ENCODE results near the gene RUNX2.

RUNX2 gene

DNA sequence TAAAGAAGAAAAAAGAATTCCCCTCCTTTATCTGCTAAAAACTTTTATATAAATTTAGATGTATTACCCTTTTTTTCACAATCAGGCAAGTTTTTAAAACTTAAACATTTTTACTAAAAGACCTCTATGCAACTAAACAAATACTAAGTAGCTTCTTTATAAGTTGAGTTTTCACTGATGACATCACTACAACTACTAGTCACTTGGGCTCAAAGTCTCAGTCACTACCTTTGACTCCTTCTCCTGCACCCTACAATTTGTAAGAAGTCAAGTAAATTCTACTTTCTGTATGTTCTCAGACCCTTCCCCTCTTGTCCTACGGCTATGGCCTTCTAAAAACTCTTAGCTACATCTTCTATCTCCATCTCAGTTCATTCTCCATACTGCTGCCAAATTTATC lies 38.4 kb downstream of the RUNX2 start:
- TF ChIP-seq, protein P1, sequence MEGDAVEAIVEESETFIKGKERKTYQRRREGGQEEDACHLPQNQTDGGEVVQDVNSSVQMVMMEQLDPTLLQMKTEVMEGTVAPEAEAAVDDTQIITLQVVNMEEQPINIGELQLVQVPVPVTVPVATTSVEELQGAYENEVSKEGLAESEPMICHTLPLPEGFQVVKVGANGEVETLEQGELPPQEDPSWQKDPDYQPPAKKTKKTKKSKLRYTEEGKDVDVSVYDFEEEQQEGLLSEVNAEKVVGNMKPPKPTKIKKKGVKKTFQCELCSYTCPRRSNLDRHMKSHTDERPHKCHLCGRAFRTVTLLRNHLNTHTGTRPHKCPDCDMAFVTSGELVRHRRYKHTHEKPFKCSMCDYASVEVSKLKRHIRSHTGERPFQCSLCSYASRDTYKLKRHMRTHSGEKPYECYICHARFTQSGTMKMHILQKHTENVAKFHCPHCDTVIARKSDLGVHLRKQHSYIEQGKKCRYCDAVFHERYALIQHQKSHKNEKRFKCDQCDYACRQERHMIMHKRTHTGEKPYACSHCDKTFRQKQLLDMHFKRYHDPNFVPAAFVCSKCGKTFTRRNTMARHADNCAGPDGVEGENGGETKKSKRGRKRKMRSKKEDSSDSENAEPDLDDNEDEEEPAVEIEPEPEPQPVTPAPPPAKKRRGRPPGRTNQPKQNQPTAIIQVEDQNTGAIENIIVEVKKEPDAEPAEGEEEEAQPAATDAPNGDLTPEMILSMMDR (IDR thresholded peaks at IDR 0.05; ENCODE audit: poor library complexity, severe bottlenecking): no peak
- Histone ChIP-seq H3K4me3 (ENCODE audit: severe bottlenecking) (no peak overlapping the region), H3K36me3 (ENCODE audit: low read depth) (0 out of 2 replicates have a peak, but pooled peaks cover 6% of the 10 kb centered on the region), H3K9me3 (ENCODE audit: severe bottlenecking) (no peaks in the 10 kb centered on the region), H3K4me1 (ENCODE audit: insufficient read depth, poor library complexity, severe bottlenecking) (no peaks in the 10 kb centered on the region), H3K27me3 (ENCODE audit: insufficient read depth, poor library complexity, severe bottlenecking) (no peaks in the 10 kb centered on the region), H3K27ac (ENCODE audit: poor library complexity, severe bottlenecking) (no peak overlapping the region)
- DNase-seq (ENCODE audit: low spot score): no peak
- ATAC-seq (ENCODE audit: low read depth): no peak

DNA sequence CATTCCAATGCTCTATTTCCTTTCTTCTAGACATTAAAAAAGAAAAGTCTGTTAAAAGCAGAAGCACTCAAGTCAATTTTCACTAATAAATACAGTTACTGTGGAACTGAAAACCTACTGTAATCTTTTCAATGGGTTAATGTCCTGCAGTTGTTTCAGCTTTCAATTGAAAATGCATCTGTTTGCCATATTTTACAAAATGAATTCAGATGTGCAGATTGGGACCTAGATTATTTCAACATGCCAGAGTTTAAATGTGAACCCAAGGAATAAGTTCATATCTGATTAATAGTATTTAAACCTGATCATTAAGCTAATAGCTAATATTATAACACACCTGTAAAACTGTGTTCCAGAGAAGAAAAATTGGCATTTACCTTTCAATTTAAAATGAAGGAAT lies 39.9 kb downstream of the RUNX2 start:
- Histone ChIP-seq H3K9me3 (ENCODE audit: severe bottlenecking) (no peaks in the 10 kb centered on the region), H3K4me3 (ENCODE audit: severe bottlenecking) (no peak overlapping the region), H3K36me3 (ENCODE audit: low read depth) (0 out of 2 replicates have a peak, but pooled peaks cover 6% of the 10 kb centered on the region), H3K27me3 (ENCODE audit: insufficient read depth, poor library complexity, severe bottlenecking) (no peaks in the 10 kb centered on the region), H3K4me1 (ENCODE audit: insufficient read depth, poor library complexity, severe bottlenecking) (no peaks in the 10 kb centered on the region), H3K27ac (ENCODE audit: poor library complexity, severe bottlenecking) (no peak overlapping the region)
- DNase-seq (ENCODE audit: low spot score) (no peak), ATAC-seq (ENCODE audit: low read depth) (no peak)
- TF ChIP-seq, protein P1 (IDR thresholded peaks at IDR 0.05; ENCODE audit: poor library complexity, severe bottlenecking): no peak

DNA sequence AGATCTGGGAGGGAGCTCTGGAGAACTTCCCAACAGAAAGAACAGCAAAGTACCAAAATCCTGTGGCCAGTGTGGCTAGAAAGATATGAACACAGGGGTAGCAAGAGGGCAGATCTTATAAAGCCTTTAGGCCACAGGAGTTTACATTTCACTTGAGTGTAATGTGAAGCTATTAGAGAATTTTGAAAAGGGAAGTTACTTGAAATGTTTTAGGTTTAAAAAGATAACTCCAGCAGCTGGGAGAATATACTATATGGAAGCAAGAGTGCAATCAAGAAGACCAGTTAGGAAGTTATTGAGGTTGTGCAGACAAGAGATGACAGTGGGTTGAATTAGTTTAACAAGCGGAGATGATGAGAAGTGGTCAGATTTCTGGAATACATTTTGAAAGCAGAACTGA lies 41.7 kb downstream of the RUNX2 start:
- no peaks in the 10 kb centered on the region for H3K27me3 ChIP-seq (ENCODE audit: insufficient read depth, poor library complexity, severe bottlenecking)
- H3K4me1 ChIP-seq (ENCODE audit: insufficient read depth, poor library complexity, severe bottlenecking): no peaks in the 10 kb centered on the region
- H3K27ac ChIP-seq (ENCODE audit: poor library complexity, severe bottlenecking): no peak overlapping the region
- TF ChIP-seq, protein P1 (IDR thresholded peaks at IDR 0.05; ENCODE audit: poor library complexity, severe bottlenecking): no peak
- no peaks in the 10 kb centered on the region for H3K36me3 ChIP-seq (ENCODE audit: low read depth)
- no peaks in the 10 kb centered on the region for H3K9me3 ChIP-seq (ENCODE audit: severe bottlenecking)
- H3K4me3 ChIP-seq (ENCODE audit: severe bottlenecking): no peak overlapping the region
- DNase-seq (ENCODE audit: low spot score) (no peak), ATAC-seq (ENCODE audit: low read depth) (no peak)

DNA sequence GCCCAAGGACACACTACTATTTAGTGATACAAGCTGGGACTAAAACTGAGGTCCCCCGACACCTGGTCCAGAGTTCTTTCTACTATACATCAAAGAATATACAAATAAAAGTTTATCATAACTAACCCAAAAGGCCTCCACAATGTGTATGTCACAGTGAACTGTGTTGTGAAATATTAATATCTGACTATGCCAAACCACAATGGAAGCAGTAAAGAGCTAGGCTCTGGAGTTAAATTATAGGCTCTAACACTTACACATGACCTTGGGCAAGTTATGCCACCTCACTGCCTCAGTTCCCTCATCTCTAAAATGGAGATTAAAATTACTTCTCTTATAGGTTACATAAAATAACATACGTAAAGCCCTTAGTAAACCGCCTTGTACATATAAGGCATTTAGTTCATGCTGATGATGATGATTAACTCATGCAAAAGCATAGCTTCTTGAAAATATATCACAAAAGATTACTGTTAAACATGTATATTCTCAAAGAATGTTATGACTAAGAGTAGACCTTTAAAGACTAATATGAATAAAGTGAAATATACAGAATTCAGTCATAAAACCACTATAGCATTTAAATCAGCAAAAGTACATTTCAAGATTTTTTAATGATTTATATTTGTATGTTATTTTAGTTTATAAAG lies 43.9 kb downstream of the RUNX2 start:
- ATAC-seq (ENCODE audit: low read depth) (no peak), DNase-seq (ENCODE audit: low spot score) (no peak)
- no peaks in the 10 kb centered on the region for H3K36me3 ChIP-seq (ENCODE audit: low read depth)

DNA sequence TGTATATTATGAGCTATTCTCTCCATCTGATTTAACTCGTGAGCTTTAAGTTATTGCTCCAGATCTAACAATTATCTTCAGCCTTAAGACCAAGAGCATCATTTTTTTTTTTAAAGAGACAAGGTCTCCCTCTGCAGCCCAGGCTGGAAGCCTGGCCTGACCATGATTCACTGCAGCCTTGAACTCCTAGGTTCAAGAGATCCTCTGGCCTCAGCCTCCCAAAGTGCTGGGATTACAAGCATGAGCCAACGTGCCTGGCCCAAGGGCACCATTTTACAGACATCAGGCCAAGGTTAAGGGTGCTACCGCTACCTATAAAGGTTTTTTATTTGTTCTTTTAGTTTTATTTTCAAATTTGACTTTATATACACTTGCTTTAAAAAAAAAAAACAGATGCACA lies 47.3 kb downstream of the RUNX2 start:
- no peaks in the 10 kb centered on the region for H3K9me3 ChIP-seq (ENCODE audit: severe bottlenecking)
- no peak for ATAC-seq (ENCODE audit: low read depth)
- TF ChIP-seq, protein P1 (IDR thresholded peaks at IDR 0.05; ENCODE audit: poor library complexity, severe bottlenecking): no peak

More for the DNA sequence above, 43.9 kb downstream of the RUNX2 start:
- Histone ChIP-seq H3K27ac (ENCODE audit: poor library complexity, severe bottlenecking) (no peak overlapping the region), H3K4me3 (ENCODE audit: severe bottlenecking) (no peak overlapping the region), H3K9me3 (ENCODE audit: severe bottlenecking) (no peaks in the 10 kb centered on the region), H3K27me3 (ENCODE audit: insufficient read depth, poor library complexity, severe bottlenecking) (no peaks in the 10 kb centered on the region), H3K4me1 (ENCODE audit: insufficient read depth, poor library complexity, severe bottlenecking) (peaks cover 3% of the 10 kb centered on the region)
- TF ChIP-seq, protein P1 (IDR thresholded peaks at IDR 0.05; ENCODE audit: poor library complexity, severe bottlenecking): no peak

More for the DNA sequence above, 47.3 kb downstream of the RUNX2 start:
- Histone ChIP-seq H3K36me3 (ENCODE audit: low read depth) (no peaks in the 10 kb centered on the region), H3K27ac (ENCODE audit: poor library complexity, severe bottlenecking) (no peak overlapping the region), H3K4me3 (ENCODE audit: severe bottlenecking) (no peak overlapping the region), H3K27me3 (ENCODE audit: insufficient read depth, poor library complexity, severe bottlenecking) (no peaks in the 10 kb centered on the region), H3K4me1 (ENCODE audit: insufficient read depth, poor library complexity, severe bottlenecking) (peaks cover 11% of the 10 kb centered on the region)
- no peak for DNase-seq (ENCODE audit: low spot score)

Data from RWPE2 (cell line).